Naive B cell (primary cell): ENCODE results near the gene MCF2L. TPM values are rescaled to one million over a fixed set of nuclear protein-coding genes. Genes with fewer than 3 reads are reported as not detected.

Source experiments
- ATAC-seq, 2 donors: fragments of 150-1000 bp; cut with Tn5 transposase; 2 replicates each; pipeline ENCODE4 v1.10.0; 2021; ENCODE audit warnings: low read depth in 2 of 2, mild to moderate bottlenecking in 2 of 2, moderate library complexity in 2 of 2
- DNase-seq: peaks from one replicate; pipeline ENCODE4 v3.0.0; 2022
- H3K27ac Mint-ChIP-seq, 6 donors: one replicate each; pipeline ENCODE4 v1.8.0; 2020 to 2022; ENCODE audit warnings: mild to moderate bottlenecking in 6 of 6, mixed read lengths in 6 of 6, moderate library complexity in 5 of 6, inconsistent platforms in 2 of 6
- H3K27me3 Mint-ChIP-seq, 3 donors: one replicate each; pipeline ENCODE4 v1.8.0; 2021 to 2022; ENCODE audit warnings: mixed read lengths in 3 of 3, mild to moderate bottlenecking in 1 of 3
- H3K36me3 Mint-ChIP-seq, 2 donors: one replicate each; pipeline ENCODE4 v1.8.0; 2020 to 2022; ENCODE audit warnings: mixed read lengths in 2 of 2, inconsistent platforms in 1 of 2, mild to moderate bottlenecking in 1 of 2
- H3K4me1 Mint-ChIP-seq, 3 donors: one replicate each; pipeline ENCODE4 v1.8.0; 2020 to 2022; ENCODE audit warnings: mixed read lengths in 3 of 3, inconsistent platforms in 1 of 3, mild to moderate bottlenecking in 1 of 3, moderate library complexity in 1 of 3
- H3K4me3 Mint-ChIP-seq, 8 donors: one replicate each; pipeline ENCODE4 v1.8.0; 2020 to 2022; ENCODE audit warnings: mild to moderate bottlenecking in 8 of 8, mixed read lengths in 8 of 8, moderate library complexity in 8 of 8, inconsistent platforms in 2 of 8
- H3K9me3 Mint-ChIP-seq, 7 donors: one replicate each; pipeline ENCODE4 v1.8.0; 2020 to 2022; ENCODE audit warnings: mixed read lengths in 7 of 7, mild to moderate bottlenecking in 5 of 7, inconsistent platforms in 2 of 7, moderate library complexity in 1 of 7
- polyA plus RNA-seq, 6 donors: library from polyadenylated mRNA; unstranded; fragments of 300-500 nt; fragmentation: Illumina TruSeq; gene quantifications; one replicate each; pipeline ENCODE4 v1.2.3, GENCODE V29; 2021; ENCODE audit warnings: low read depth in 6 of 6

MCF2L gene
- polyA plus RNA-seq, 6 donors from 2014 or later: 2.1 to 4.7 (median 4.2) TPM

DNA sequence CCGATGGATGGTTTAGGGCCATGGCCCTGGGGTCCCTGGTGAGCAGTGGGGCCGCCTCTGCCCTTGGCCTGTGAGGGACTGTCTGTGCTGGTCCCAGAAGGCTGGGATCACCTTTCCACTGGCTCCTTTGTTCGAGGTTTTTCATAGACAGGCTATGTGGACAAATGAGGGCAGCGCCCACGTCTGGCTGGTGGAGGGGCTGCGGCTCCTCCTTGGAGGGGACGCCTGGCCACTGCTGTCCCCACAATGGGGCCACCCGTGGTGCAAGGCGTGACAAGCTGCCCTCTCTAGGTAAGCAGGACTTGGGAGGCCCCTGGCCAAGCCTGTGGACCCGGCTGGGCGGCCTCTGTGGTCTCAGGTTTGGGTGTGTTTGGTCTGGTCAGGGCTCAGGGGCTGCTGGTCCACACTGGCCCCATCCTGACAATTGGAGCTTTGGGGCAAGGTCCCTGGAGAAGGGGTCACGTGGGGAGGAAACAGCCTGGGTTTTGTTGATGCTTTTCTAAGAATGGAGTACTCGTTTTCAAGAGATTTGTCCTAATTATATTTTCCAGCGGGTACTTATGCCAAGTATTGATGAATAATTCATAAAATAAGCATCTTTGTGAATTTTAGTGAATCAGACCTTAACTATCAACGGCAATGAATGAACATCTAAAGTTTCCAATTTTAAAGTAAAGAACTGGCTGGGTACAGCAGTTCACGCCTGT, 33.3 kb downstream of the MCF2L start:
- H3K27me3 Mint-ChIP-seq: peaks cover 5 to 31% (median 14%) of the 10 kb centered on the region in 3 donors
- ATAC-seq (no peak), DNase-seq (no peak)
- no peaks in the 10 kb centered on the region for H3K36me3 Mint-ChIP-seq
- H3K9me3 Mint-ChIP-seq: no peaks in the 10 kb centered on the region
- peaks cover 7 to 30% (median 26%) of the 10 kb centered on the region in 3 donors for H3K4me1 Mint-ChIP-seq
- H3K27ac Mint-ChIP-seq: peak overlapping the region in 1 of 6 donors; percentile 65
- H3K4me3 Mint-ChIP-seq: peak overlapping the region in 1 of 8 donors; percentile 30

DNA sequence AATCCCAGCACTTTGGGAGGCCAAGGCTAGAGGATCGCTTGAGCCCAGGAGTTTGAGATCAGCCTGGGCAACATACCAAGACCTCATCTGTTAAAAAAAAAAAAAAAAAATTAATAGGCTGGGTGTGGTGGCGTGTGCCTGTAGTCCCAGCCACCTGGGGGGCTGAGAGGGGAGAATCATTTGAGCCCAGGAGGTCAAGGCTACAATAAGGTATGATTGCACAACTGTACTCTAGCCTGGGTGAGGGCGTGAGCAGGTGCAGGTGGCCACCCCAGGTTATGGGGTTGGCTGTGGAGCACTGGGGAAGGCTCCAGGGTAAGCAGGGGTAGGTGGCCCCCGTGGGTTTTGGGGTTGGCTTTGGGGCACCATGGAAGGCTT, 33.9 kb downstream of the MCF2L start:
- H3K36me3 Mint-ChIP-seq: no peaks in the 10 kb centered on the region
- H3K27me3 Mint-ChIP-seq: peaks cover 5 to 29% (median 14%) of the 10 kb centered on the region in 3 donors
- H3K4me3 Mint-ChIP-seq: no peak overlapping the region
- H3K9me3 Mint-ChIP-seq: no peaks in the 10 kb centered on the region
- H3K27ac Mint-ChIP-seq: no peak overlapping the region
- ATAC-seq (no peak), DNase-seq (no peak)
- H3K4me1 Mint-ChIP-seq: peaks cover 7 to 30% (median 26%) of the 10 kb centered on the region in 3 donors

DNA sequence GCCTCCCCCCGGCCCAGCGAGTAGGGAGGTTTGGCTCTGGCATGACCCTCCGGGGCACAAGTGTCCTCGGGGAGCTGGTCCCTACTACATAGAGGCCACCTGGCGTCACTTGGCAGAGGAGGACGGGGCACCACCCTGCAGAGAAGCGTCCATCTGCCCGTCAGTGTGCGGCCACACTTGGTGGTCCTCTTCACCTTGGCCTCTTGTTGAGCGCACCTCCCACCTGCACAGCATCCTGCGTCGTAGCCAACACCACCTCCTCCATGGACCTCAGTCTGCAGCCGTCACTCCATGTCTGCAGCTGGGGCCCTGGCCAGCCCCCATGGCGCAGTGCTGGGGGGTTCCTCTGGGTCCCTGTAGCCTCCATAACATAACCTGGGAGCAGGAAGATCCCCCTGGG, 35.1 kb downstream of the MCF2L start:
- no peak overlapping the region for H3K4me3 Mint-ChIP-seq
- H3K36me3 Mint-ChIP-seq: no peaks in the 10 kb centered on the region
- H3K9me3 Mint-ChIP-seq: no peaks in the 10 kb centered on the region
- H3K27ac Mint-ChIP-seq: peak overlapping the region in 2 of 6 donors; percentile 48 to 56
- H3K4me1 Mint-ChIP-seq: peaks cover 7 to 26% (median 25%) of the 10 kb centered on the region in 3 donors
- no peak for ATAC-seq
- H3K27me3 Mint-ChIP-seq: peaks cover 0 to 21% (median 13%) of the 10 kb centered on the region in 3 donors
- no peak for DNase-seq

DNA sequence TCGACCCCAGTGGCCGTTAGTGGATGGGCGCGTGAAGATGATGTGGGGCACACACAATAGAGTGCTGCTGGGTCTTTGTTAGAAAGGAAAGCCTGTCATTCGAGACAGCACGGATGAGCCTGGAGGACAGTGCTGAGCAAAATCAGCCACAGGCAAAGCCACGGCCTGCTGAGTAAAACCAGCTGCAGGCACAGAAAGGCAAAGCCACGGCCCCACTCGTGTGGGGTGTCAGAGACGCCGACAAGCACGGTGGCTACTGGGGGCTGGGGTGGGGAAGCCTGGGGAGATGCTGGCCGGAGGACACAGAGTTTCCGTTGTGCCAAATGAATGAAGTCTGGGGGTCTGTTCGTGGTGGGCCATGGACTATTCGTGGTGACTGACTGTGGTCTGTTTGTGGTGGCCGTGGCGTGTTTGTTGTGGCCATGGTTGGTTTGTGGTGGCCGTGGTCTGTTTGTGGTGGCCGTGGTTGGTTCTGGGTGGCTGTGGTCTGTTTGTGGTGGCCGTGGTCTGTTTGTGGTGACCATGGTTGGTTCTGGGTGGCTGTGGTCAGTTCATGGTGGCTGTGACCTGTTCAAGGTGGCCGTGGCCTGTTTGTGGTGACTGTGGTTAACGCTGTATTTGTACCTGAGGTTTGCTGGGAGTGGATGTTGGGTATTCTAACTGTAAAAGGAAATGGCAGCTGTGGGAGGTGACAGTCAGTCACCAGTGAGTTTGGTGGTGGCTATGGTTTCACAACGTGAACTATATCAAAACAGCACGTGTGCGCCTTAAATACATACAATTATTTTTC, 36.3 kb downstream of the MCF2L start:
- no peak for DNase-seq
- Mint-ChIP-seq H3K9me3 (no peaks in the 10 kb centered on the region), H3K27ac (peak overlapping the region in 2 of 6 donors; percentile 66 to 70)

DNA sequence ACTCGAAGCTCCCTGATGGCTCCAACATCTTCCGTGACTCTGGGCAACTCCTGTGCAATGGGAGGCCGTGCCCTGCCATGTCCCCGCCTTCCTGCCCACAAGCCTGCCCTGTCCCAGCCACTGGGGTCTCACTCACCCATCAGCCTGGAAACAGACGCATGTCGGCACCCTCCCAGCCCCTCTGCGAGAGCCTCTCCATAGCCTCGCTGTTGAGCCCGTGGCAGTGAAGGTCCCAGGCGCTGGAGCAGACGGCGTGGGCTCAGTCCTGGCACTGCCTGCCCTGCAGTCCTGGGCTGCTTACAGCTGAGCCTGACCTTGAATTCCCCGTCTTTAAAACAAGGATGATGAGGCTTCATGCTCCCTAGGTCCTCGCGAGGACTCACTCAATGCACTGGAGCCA, 37.0 kb downstream of the MCF2L start:
- Mint-ChIP-seq H3K36me3 (no peaks in the 10 kb centered on the region), H3K4me3 (no peak overlapping the region), H3K9me3 (no peaks in the 10 kb centered on the region), H3K27ac (no peak overlapping the region), H3K4me1 (peaks cover 4 to 23% (median 12%) of the 10 kb centered on the region in 3 donors), H3K27me3 (peaks cover 0 to 6% (median 0%) of the 10 kb centered on the region in 3 donors)
- no peak for DNase-seq
- ATAC-seq: no peak

More for the DNA sequence above, 36.3 kb downstream of the MCF2L start:
- H3K27me3 Mint-ChIP-seq: peaks cover 0 to 9% (median 2%) of the 10 kb centered on the region in 3 donors
- no peak for ATAC-seq
- H3K4me1 Mint-ChIP-seq: peaks cover 0 to 22% (median 15%) of the 10 kb centered on the region in 3 donors
- no peaks in the 10 kb centered on the region for H3K36me3 Mint-ChIP-seq
- H3K4me3 Mint-ChIP-seq: no peak overlapping the region

DNA sequence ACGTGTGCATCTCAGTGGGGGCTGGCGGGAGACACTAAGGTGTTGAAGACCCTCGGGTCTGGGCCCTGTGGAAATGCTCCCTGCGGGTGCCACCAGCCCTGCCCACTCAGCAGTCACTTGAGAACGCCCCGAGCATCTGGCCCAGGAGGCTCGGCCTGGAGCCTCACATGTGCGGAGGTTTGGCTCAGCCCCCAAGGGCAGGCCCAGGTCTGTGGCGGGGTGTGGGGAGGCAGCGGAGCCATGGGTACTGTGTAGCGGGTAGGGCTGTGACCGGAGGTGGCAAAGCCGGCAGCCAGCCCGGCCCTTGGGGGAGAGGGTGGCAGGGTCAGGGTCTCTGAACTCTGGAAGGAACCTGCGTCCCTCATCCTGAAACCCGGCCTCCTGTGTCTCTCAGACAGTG, 37.6 kb downstream of the MCF2L start:
- Mint-ChIP-seq H3K27me3 (peaks cover 0 to 5% (median 0%) of the 10 kb centered on the region in 3 donors), H3K4me1 (peaks cover 8 to 27% (median 11%) of the 10 kb centered on the region in 3 donors), H3K36me3 (peaks cover 0 to 4% of the 10 kb centered on the region in 2 donors), H3K27ac (no peak overlapping the region), H3K9me3 (no peaks in the 10 kb centered on the region), H3K4me3 (no peak overlapping the region)
- ATAC-seq (no peak), DNase-seq (no peak)

DNA sequence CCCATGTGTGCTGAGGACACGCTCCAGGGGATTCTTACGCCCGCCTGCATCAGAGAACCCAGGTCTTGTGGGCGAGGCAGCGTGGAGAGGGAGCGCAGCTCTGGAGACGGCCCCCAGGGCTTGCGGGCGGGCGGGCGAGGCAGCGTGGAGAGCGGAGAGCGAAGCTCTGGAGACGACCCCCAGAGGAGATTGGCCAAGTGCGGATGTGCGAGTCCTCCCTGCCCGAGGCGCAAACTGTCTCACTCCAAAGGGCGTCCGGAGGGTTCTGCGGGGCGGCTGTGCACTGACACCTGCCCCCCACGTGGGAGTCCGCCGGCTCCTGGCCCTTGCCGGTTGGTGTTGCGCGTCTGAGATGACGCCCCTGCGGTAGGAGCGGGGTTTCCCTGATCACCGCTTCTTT, 39.8 kb downstream of the MCF2L start:
- Mint-ChIP-seq H3K4me1 (peaks cover 8 to 24% (median 10%) of the 10 kb centered on the region in 3 donors), H3K4me3 (no peak overlapping the region), H3K9me3 (no peaks in the 10 kb centered on the region), H3K27ac (peak overlapping the region in 1 of 6 donors; percentile 24), H3K27me3 (peaks cover 0 to 5% (median 0%) of the 10 kb centered on the region in 3 donors), H3K36me3 (peaks cover 0 to 4% of the 10 kb centered on the region in 2 donors)
- DNase-seq: no peak
- no peak for ATAC-seq

DNA sequence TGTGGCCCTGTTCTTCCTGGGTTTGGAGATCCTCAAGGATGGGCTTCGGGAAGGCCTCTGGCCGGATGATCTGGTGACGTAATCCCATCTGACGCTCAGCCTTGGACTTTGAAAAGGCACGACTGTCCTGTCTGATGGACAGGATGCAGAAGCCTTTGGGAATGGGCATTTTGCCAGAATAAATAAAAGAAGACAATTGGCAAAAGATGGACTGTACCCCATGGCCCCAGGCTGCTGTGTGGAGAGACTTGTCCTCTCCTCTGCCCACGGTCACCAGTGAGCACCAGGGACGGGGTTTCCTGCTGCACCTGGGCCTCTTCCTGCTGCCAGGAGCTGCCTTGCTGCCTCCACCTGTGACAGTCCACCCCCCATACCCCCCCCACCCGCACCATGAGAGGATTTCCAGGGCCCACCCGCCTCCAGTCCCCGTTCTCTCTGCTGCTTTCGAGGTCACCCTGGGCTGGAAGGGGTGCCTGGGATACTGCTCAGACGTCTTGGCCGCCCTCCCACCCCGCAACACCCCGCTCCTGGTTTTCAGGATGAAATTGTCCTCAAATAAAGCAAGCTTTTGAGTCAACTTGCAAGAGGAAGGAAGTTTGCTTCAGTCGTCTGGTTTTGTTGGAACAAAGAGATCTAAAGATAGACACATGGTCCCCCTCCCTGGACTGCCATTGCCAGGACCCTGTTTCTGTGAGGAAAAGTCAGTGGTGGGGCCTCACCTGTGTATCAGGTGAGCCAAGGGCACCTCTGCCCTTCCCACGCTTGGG, 40.9 kb downstream of the MCF2L start:
- H3K4me3 Mint-ChIP-seq: no peak overlapping the region

DNA sequence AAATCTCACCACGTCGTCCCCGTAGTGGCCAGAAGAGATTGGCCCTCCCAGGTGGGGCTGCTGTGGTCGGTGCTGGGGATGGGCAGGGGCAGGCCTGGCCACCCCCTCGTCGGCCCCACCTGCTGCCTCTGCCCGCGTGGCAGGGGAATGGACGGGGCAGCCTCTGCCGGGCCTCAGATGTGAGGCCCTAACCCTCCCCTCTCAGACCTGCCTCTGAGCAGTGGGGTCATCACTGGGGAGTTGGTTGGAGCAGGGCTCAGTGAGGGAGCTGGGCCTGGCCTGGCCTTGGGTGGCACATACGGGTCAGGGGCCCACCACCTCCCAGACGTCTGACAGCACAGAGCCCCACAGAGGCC, 41.5 kb downstream of the MCF2L start:
- H3K27ac Mint-ChIP-seq: peak overlapping the region in 3 of 6 donors; percentile 27 to 79 (median 75)
- H3K9me3 Mint-ChIP-seq: no peaks in the 10 kb centered on the region
- peaks cover 0 to 5% (median 0%) of the 10 kb centered on the region in 3 donors for H3K27me3 Mint-ChIP-seq
- ATAC-seq (no peak), DNase-seq (no peak)
- peaks cover 0 to 4% of the 10 kb centered on the region in 2 donors for H3K36me3 Mint-ChIP-seq
- H3K4me3 Mint-ChIP-seq: no peak overlapping the region
- H3K4me1 Mint-ChIP-seq: peaks cover 8 to 13% (median 10%) of the 10 kb centered on the region in 3 donors

More for the DNA sequence above, 40.9 kb downstream of the MCF2L start:
- Mint-ChIP-seq H3K36me3 (peaks cover 0 to 4% of the 10 kb centered on the region in 2 donors), H3K9me3 (no peaks in the 10 kb centered on the region), H3K27me3 (peaks cover 0 to 5% (median 0%) of the 10 kb centered on the region in 3 donors), H3K27ac (peak overlapping the region in 1 of 6 donors; percentile 70), H3K4me1 (peaks cover 8 to 17% (median 10%) of the 10 kb centered on the region in 3 donors)
- ATAC-seq (no peak), DNase-seq (no peak)

DNA sequence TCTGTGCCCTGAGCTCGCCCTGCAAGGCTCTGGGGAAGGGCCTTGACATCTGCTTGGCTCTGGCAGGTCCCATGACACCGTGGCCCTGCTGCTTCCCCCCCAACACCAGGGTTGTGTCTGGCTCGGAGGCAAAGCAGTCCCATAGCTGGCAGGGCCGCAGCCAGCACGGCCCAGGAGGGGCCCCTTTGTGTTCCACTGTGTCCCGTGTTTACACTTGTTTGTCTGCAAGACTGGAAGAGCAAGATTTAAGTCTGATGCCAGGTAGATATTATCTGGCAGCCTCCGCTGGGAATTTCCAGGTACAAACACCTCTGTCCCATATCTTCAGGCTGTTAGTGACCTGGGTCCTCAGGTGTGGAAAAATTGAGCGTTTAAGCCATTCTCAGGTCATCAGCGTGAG, 44.3 kb downstream of the MCF2L start:
- peaks cover 10 to 12% (median 12%) of the 10 kb centered on the region in 3 donors for H3K4me1 Mint-ChIP-seq
- H3K27me3 Mint-ChIP-seq: peaks cover 0 to 7% (median 5%) of the 10 kb centered on the region in 3 donors
- ATAC-seq: no peak

DNA sequence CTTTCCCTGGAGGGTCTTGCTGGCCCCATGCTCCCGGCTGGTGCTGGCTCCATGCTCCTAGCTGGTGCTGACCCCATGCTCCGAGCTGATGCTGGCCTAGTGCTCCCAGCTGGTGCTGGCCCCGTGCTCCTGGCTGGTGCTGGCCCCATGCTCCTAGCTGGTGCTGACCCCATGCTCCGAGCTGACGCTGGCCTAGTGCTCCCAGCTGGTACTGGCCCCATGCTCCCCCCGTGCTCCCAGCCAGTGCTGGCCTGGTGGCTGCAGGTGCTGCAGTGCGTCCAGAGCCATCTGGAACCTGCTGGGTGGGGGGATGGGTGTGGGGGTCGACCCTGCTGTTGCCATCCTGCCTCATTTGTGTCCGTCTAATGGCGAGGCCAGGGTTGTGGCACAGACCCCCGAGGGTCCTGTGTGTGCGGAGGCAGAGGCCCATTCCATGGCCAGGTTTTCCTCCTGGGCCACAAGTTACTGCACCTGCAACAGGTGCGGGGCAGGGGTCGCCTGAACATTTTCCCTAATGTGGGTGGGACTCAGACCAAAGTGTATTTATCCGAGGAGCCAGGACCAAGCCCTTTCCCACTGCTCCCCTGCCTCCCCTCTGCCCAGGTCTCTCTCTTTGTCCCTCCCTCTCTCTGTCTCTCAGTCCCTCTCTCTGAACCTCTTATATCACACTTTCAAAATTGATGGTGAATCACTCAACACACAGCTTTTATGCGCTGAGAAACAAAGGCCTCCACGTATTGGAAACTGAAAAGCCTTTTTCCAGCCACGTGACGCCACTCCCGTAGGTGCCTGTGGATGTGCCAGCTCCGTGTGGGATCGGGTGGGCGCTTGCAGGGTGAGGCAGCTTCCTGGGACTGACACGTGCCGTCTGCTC, 45.1 kb downstream of the MCF2L start:
- Mint-ChIP-seq H3K4me3 (no peak overlapping the region), H3K36me3 (peaks cover 4 to 14% of the 10 kb centered on the region in 2 donors), H3K27me3 (peaks cover 0 to 7% (median 5%) of the 10 kb centered on the region in 3 donors), H3K27ac (no peak overlapping the region), H3K9me3 (no peaks in the 10 kb centered on the region), H3K4me1 (peaks cover 10 to 14% (median 12%) of the 10 kb centered on the region in 3 donors)
- DNase-seq (no peak), ATAC-seq (no peak)

More for the DNA sequence above, 44.3 kb downstream of the MCF2L start:
- peaks cover 4 to 14% of the 10 kb centered on the region in 2 donors for H3K36me3 Mint-ChIP-seq
- H3K4me3 Mint-ChIP-seq: no peak overlapping the region
- H3K27ac Mint-ChIP-seq: no peak overlapping the region
- no peak for DNase-seq
- H3K9me3 Mint-ChIP-seq: no peaks in the 10 kb centered on the region
